K562 (cell line): ENCODE measurements around the gene TMEM132D. TPM values are rescaled to one million over a fixed set of nuclear protein-coding genes. Genes with fewer than 3 reads are reported as not detected.

Experiments
- ATAC-seq: fragments of 200-7000 bp; cut with Tn5 transposase; 3 replicates; pipeline ENCODE4 v1.9.1; 2020; ENCODE audit warnings: moderate library complexity
- BruUV-seq: library from RNA; stranded (reverse); fragments of 400-500 nt; replicated peaks from 2 replicates; lab custom pipeline; 2021; lab: Mats Ljungman, UMichigan
- CTCF ChIA-PET: fragments of 300-600 bp; formaldehyde crosslinking; extraction: SDS; loops from one replicate; lab custom pipeline; 2021; ENCODE audit warnings: low intra/inter-chr PET ratio; lab: Yijun Ruan, JAX
- POLR2A ChIA-PET: fragments of 300-600, 350-650 bp; sonication (Branson Sonifier 250); formaldehyde crosslinking; extraction: SDS; loops from one replicate; lab custom pipeline; 2021; ENCODE audit warnings: antibody characterized with exemption, inconsistent platforms; lab: Yijun Ruan, JAX
- DNase-seq, 4 experiments: peaks; one replicate each; pipeline versions ENCODE4 v3.0.0 to v3.0.0-alpha.2; 2011 to 2018; ENCODE audit warnings: low spot score in 3 of 4, mixed read lengths in 3 of 4; ENCODE audit errors: extremely low read depth in 1 of 4
- FAIRE-seq: peaks from 2 replicates; lab custom pipeline; 2011; peaks lifted over from hg19 to GRCh38; lab: Jason Lieb, UNC
- H2AFZ ChIP-seq: 2 replicates; pipeline ENCODE4 v1.6.0; 2011; ENCODE audit warnings: low read depth, low read length, control low read depth, inconsistent platforms
- H3K27ac ChIP-seq: fragments of 200-600 bp; 3 replicates; pipeline ENCODE4 v1.8.0; 2011; ENCODE audit warnings: low read depth, mild to moderate bottlenecking, control low read depth, inconsistent platforms, low read length, moderate library complexity, mixed read lengths; ENCODE audit errors: extremely low read depth
- H3K27me3 ChIP-seq, 2 experiments: fragments of 300-600 bp in 1 of 2; 2 replicates in 1 of 2; 3 replicates in 1 of 2; pipeline versions ENCODE4 v1.6.0 to v1.8.0; 2011; ENCODE audit warnings: inconsistent platforms in 2 of 2, low read length in 2 of 2, mild to moderate bottlenecking in 1 of 2, mixed read lengths in 1 of 2, moderate library complexity in 1 of 2; ENCODE audit not compliant: control insufficient read depth in 2 of 2, insufficient read depth in 2 of 2
- H3K36me3 ChIP-seq: fragments of 300-600 bp; 3 replicates; pipeline ENCODE4 v1.8.0; 2011; ENCODE audit warnings: mild to moderate bottlenecking, low read length, inconsistent platforms; ENCODE audit not compliant: control insufficient read depth, insufficient read depth
- H3K4me1 ChIP-seq, 2 experiments: fragments of 200-600 bp in 1 of 2; replicated peaks in 1 of 2; 2 replicates in 1 of 2; 3 replicates in 1 of 2; pipeline versions ENCODE4 v1.5.1 to v1.8.0; 2011; ENCODE audit warnings: inconsistent platforms in 2 of 2, low read length in 2 of 2, mild to moderate bottlenecking in 1 of 2, mixed read lengths in 1 of 2, moderate library complexity in 1 of 2; ENCODE audit not compliant: control insufficient read depth in 2 of 2, insufficient read depth in 2 of 2
- H3K4me2 ChIP-seq: 2 replicates; pipeline ENCODE4 v1.6.1; 2011; ENCODE audit warnings: low read length, control low read depth, inconsistent platforms, mixed read lengths; ENCODE audit not compliant: insufficient read depth
- H3K4me3 ChIP-seq: fragments of 200-600 bp; sonication (generic), shearing (Covaris generic); 2 replicates; pipeline ENCODE4 v1.5.1; 2016; ENCODE audit warnings: control low read depth, inconsistent platforms
- H3K79me2 ChIP-seq: fragments of 200-600 bp; 3 replicates; pipeline ENCODE4 v1.8.0; 2011; ENCODE audit warnings: low read length, inconsistent platforms; ENCODE audit not compliant: control insufficient read depth, insufficient read depth
- H3K9ac ChIP-seq, 2 experiments: 2 replicates each; pipeline versions ENCODE4 v1.6.0 to v1.6.1; 2011; ENCODE audit warnings: low read depth in 2 of 2, low read length in 2 of 2, control low read depth in 1 of 2, inconsistent platforms in 1 of 2, mild to moderate bottlenecking in 1 of 2, mixed read lengths in 1 of 2; ENCODE audit not compliant: insufficient read depth in 1 of 2
- H3K9me1 ChIP-seq: one replicate; pipeline ENCODE4 v1.6.0; 2011; ENCODE audit warnings: inconsistent platforms, mild to moderate bottlenecking, low read length, moderate library complexity; ENCODE audit not compliant: control insufficient read depth, insufficient read depth
- H3K9me3 ChIP-seq: replicated peaks from 2 replicates; pipeline ENCODE4 v1.5.1; 2011; ENCODE audit warnings: low read depth, low read length, inconsistent platforms; ENCODE audit not compliant: control insufficient read depth, insufficient read depth
- H4K20me1 ChIP-seq: replicated peaks from 2 replicates; pipeline ENCODE4 v1.6.1; 2011; ENCODE audit warnings: low read length, inconsistent platforms, mixed read lengths; ENCODE audit not compliant: control insufficient read depth, insufficient read depth
- ARID1B ChIP-seq: fragments of 450-650 bp; IDR thresholded peaks from 2 replicates; pipeline ENCODE4 v1.6.1; 2016; ENCODE audit warnings: antibody characterized with exemption, mild to moderate bottlenecking, inconsistent platforms
- EP400 ChIP-seq: fragments of 450-650 bp; IDR thresholded peaks from 2 replicates; pipeline ENCODE4 v1.6.1; 2017; ENCODE audit warnings: antibody characterized with exemption, mild to moderate bottlenecking, moderate library complexity
- HMG20A ChIP-seq: fragments of 450-650 bp; formaldehyde crosslinking; conservative IDR thresholded peaks from 2 replicates; pipeline ENCODE4 v1.4.0; 2020; ENCODE audit warnings: mild to moderate bottlenecking, mixed read lengths
- HNRNPUL1 ChIP-seq: fragments of 200-400 bp; formaldehyde crosslinking; IDR thresholded peaks from 2 replicates; pipeline ENCODE4 v1.6.1; 2017; ENCODE audit warnings: low read length
- PHTF2 ChIP-seq: fragments of 250-450 bp; sonication (Bioruptor Pico); IDR thresholded peaks from 2 replicates; pipeline ENCODE4 v1.5.0; 2021; ENCODE audit warnings: mild to moderate bottlenecking
- POLR3A ChIP-seq: IDR thresholded peaks from 2 replicates; pipeline ENCODE4 v1.6.1; 2011; ENCODE audit warnings: borderline replicate concordance, mild to moderate bottlenecking, moderate library complexity; ENCODE audit not compliant: insufficient read length, insufficient read depth; ENCODE audit errors: extremely low read depth
- PPARD ChIP-seq: fragments of 250-450 bp; sonication (Bioruptor Pico); IDR thresholded peaks from 2 replicates; pipeline ENCODE4 v1.8.0; 2022; ENCODE audit warnings: inconsistent platforms, mild to moderate bottlenecking, moderate library complexity
- SLC30A9 ChIP-seq: fragments of 250-450 bp; sonication (Bioruptor Pico); IDR thresholded peaks from 2 replicates; pipeline ENCODE4 v1.8.0; 2022; ENCODE audit warnings: mild to moderate bottlenecking, moderate library complexity
- SMC3 ChIP-seq: conservative IDR thresholded peaks from 2 replicates; pipeline ENCODE4 v1.6.1; 2011; ENCODE audit warnings: low read depth, low read length, improper control_type of control experiment; ENCODE audit not compliant: insufficient read depth
- TAL1 ChIP-seq: fragments of 450-650 bp; IDR thresholded peaks from 2 replicates; pipeline ENCODE4 v1.6.1; 2016; ENCODE audit warnings: mild to moderate bottlenecking
- TFAM ChIP-seq: fragments of 250-450 bp; sonication (Bioruptor Pico); conservative IDR thresholded peaks from 2 replicates; pipeline ENCODE4 v1.5.0; 2021; ENCODE audit warnings: mild to moderate bottlenecking, moderate library complexity
- TOE1 ChIP-seq, 2 experiments: fragments of 450-650 bp in 1 of 2; sonication (generic) in 1 of 2; formaldehyde crosslinking in 1 of 2; IDR thresholded peaks; 2 replicates each; pipeline versions ENCODE4 v1.7.1 to v1.8.0; 2016 to 2022; ENCODE audit warnings: borderline replicate concordance in 2 of 2, mild to moderate bottlenecking in 2 of 2, antibody characterized with exemption in 1 of 2, inconsistent platforms in 1 of 2, low read depth in 1 of 2, missing genetic modification reagents in 1 of 2, moderate library complexity in 1 of 2
- ZBTB8A ChIP-seq: fragments of 450-650 bp; IDR thresholded peaks from 2 replicates; pipeline ENCODE4 v1.6.1; 2018; ENCODE audit warnings: mild to moderate bottlenecking, moderate library complexity; ENCODE audit not compliant: partially characterized antibody
- ZFP30 ChIP-seq: fragments of 250-450 bp; sonication (Bioruptor Pico); IDR thresholded peaks from 2 replicates; pipeline ENCODE4 v1.8.0; 2022; ENCODE audit warnings: moderate library complexity, mild to moderate bottlenecking, inconsistent platforms, borderline replicate concordance
- ZFP36 ChIP-seq: fragments of 150-350 bp; IDR thresholded peaks from 2 replicates; pipeline ENCODE4 v1.6.1; 2018; ENCODE audit warnings: low read length, low read depth; ENCODE audit not compliant: partially characterized antibody
- ZKSCAN8 ChIP-seq: fragments of 200-800 bp; sonication (Bioruptor generic); IDR thresholded peaks from 2 replicates; pipeline ENCODE4 v1.6.1; 2016; ENCODE audit warnings: missing genetic modification characterization, missing compliant biosample characterization
- ZNF143 ChIP-seq: sonication (generic); formaldehyde crosslinking; IDR thresholded peaks from 2 replicates; pipeline ENCODE4 v1.9.0; 2022; ENCODE audit warnings: mild to moderate bottlenecking, missing genetic modification reagents
- ZNF212 ChIP-seq: fragments of 450-650 bp; formaldehyde crosslinking; IDR thresholded peaks from 2 replicates; pipeline ENCODE4 v1.4.0; 2020; ENCODE audit warnings: mild to moderate bottlenecking
- ZNF76 ChIP-seq: fragments of 250-450 bp; sonication (Bioruptor Pico); IDR thresholded peaks from 2 replicates; pipeline ENCODE4 v1.4.0; 2020; ENCODE audit warnings: mild to moderate bottlenecking, moderate library complexity, borderline replicate concordance
- WGBS: fragments of 100-300 bp; shearing (Covaris generic); methylation state at CpG from one replicate; pipeline ENCODE4 v1.1.6; 2016; ENCODE audit warnings: low coverage, mixed read lengths; ENCODE audit not compliant: insufficient coverage; ENCODE audit errors: missing lambda C conversion rate; 5-methylcytosine and 5-hydroxymethylcytosine counted together
- in situ Hi-C: fragments of 300-500 bp; cut with MboI; formaldehyde crosslinking; loops from 4 replicates; pipeline ENCODE4 v1.15.0; 2018; ENCODE audit warnings: inconsistent platforms, mixed read lengths
- intact Hi-C: fragments of 100-400 bp; cut with micrococcal nuclease; formaldehyde crosslinking; loops from 2 replicates; pipeline ENCODE4 v1.14.2; 2022
- polyA plus RNA-seq, 8 experiments: library from polyadenylated mRNA; depleted of rRNA in 4 of 8; stranded (reverse) in 5 of 8; unstranded in 3 of 8; fragments of >200 nt; fragmentation: Nextera tagmentation in 2 of 8; fragmentation: Illumina TruSeq in 1 of 8; extraction: Ambion mirVana in 2 of 8; extraction: Trizol in 1 of 8; gene quantifications; 2 replicates each; pipeline versions ENCODE4 v1.2.1 to v1.2.3, GENCODE V29; 2011 to 2014; ENCODE audit warnings: inconsistent platforms in 1 of 8, missing spikeins in 1 of 8
- total RNA-seq, 7 experiments: library from RNA; depleted of rRNA in 6 of 7; stranded (reverse); fragments of >200 nt in 6 of 7; fragmentation: Illumina TruSeq in 2 of 7; extraction: Trizol in 2 of 7; gene quantifications; 2 replicates each; pipeline versions ENCODE4 v1.2.1 to v1.2.3, GENCODE V29; 2011 to 2021; ENCODE audit warnings: low replicate concordance in 1 of 7

TMEM132D gene
- total and polyA plus RNA-seq, 9 of the 15 experiments (the other 6 are each of a cell fraction or from before 2014, with no cell fraction given) = not detected

- no TSS peak for BruUV-seq
- intact Hi-C loops = no loop called here
- Histone ChIP-seq H3K27ac (no peak overlapping the region), H2AFZ (no peak overlapping the region)
- DNase-seq (no peak), FAIRE-seq (no peak), ATAC-seq (no peak)
- POLR2A ChIA-PET = no interaction called here
- TF ChIP-seq EP400 (no peak), SMC3 (no peak), PHTF2 (CRISPR knock-in tag) (no peak), SLC30A9 (CRISPR knock-in tag) (no peak), ZNF143 (no peak), ZNF76 (CRISPR knock-in tag) (no peak), ARID1B (no peak), HMG20A (CRISPR knock-in tag) (no peak), ZFP30 (CRISPR knock-in tag) (no peak), ZKSCAN8 (CRISPR knock-in tag) (no peak), TOE1 (IDR thresholded peaks at IDR 0.05; ENCODE audit: borderline replicate concordance) (no peak), TOE1 (CRISPR knock-in tag; IDR thresholded peaks at IDR 0.05; ENCODE audit: borderline replicate concordance, low read depth) (no peak), HNRNPUL1 (no peak), ZFP36 (no peak), POLR3A (no peak), ZBTB8A (no peak), ZNF212 (CRISPR knock-in tag) (no peak), PPARD (CRISPR knock-in tag) (no peak), TAL1 (no peak), TFAM (CRISPR knock-in tag) (no peak)
- TF ChIP-seq, all 486 proteins: peak for 0
- no peaks in the 10 kb centered on the region for H3K9me3 ChIP-seq
- H3K4me1 ChIP-seq = no peaks in the 10 kb centered on the region
- no peaks in the 10 kb centered on the region for H3K9me1 ChIP-seq
- H3K4me2 ChIP-seq = no peak overlapping the region
- H3K79me2 ChIP-seq = no peaks in the 10 kb centered on the region
- H3K4me3 ChIP-seq = no peak overlapping the region
- H3K9ac ChIP-seq = no peak overlapping the region
- H3K36me3 ChIP-seq = no peaks in the 10 kb centered on the region
- no peaks in the 10 kb centered on the region for H4K20me1 ChIP-seq
- CTCF ChIA-PET = no interaction called here
- no peaks in the 10 kb centered on the region; a peak in 1 of 5 replicates for H3K27me3 ChIP-seq
- in situ Hi-C loops = no loop called here
- WGBS = 0% methylated on average over 7 of the region's 7 CpGs
Observed at GRCh38 chr12:129607301-129607700, 296.5 kb downstream of the TMEM132D start.
